CD1c-positive myeloid dendritic cell (primary cell): ENCODE data around the gene KNCN.

Source experiments
- DNase-seq: peaks from one replicate; pipeline ENCODE4 v3.0.0-alpha.2; 2016; ENCODE audit errors: extremely low spot score

The KNCN gene

GRCh38 chr1:46525253-46525983 is 26.0 kb downstream of the KNCN start:
- DNase-seq = no peak

- DNase-seq = no peak
These were observed 26.6 kb downstream of the KNCN start for GRCh38 chr1:46524843-46525242.

GRCh38 chr1:46523496-46524353 is 27.7 kb downstream of the KNCN start:
- no peak for DNase-seq

- no peak for DNase-seq
These were observed 28.5 kb downstream of the KNCN start for GRCh38 chr1:46522969-46523320.

GRCh38 chr1:46522184-46522968 is 29.1 kb downstream of the KNCN start:
- DNase-seq = peak; percentile 44

GRCh38 chr1:46521414-46521813 is 30.0 kb downstream of the KNCN start:
- DNase-seq = no peak

GRCh38 chr1:46520063-46520911 is 31.2 kb downstream of the KNCN start:
- no peak for DNase-seq

- no peak for DNase-seq
These were observed 32.2 kb downstream of the KNCN start for GRCh38 chr1:46519209-46519608.

- DNase-seq = no peak
These were observed 33.4 kb downstream of the KNCN start for GRCh38 chr1:46517932-46518498.

GRCh38 chr1:46517010-46517600 is 34.3 kb downstream of the KNCN start:
- no peak for DNase-seq

- DNase-seq = no peak
These were observed 35.1 kb downstream of the KNCN start for GRCh38 chr1:46516200-46516950.

- no peak for DNase-seq
These were observed 35.9 kb downstream of the KNCN start for GRCh38 chr1:46515576-46515975.

GRCh38 chr1:46513536-46513935 is 37.9 kb downstream of the KNCN start:
- DNase-seq = no peak

GRCh38 chr1:46512792-46513190 is 38.7 kb downstream of the KNCN start:
- DNase-seq = no peak

- no peak for DNase-seq
These were observed 39.2 kb downstream of the KNCN start for GRCh38 chr1:46512135-46512791.

GRCh38 chr1:46510998-46511365 is 40.5 kb downstream of the KNCN start:
- no peak for DNase-seq

GRCh38 chr1:46510341-46510997 is 41.0 kb downstream of the KNCN start:
- no peak for DNase-seq

- peak; percentile 20 for DNase-seq
These were observed 42.7 kb downstream of the KNCN start for GRCh38 chr1:46508757-46509156.
